GM12891 (cell line): ENCODE data around the gene SIX4.
A peak's percentile ranks its signal among the peaks of the same experiment; 100 is the strongest.
"Not testable (repeated sequence)": the region's sequence is repeated elsewhere in the genome, so short reads cannot be mapped to it uniquely, and the experiment has no call there.

Source experiments
- DNase-seq: peaks from one replicate; pipeline ENCODE4 v3.0.0; 2011; ENCODE audit warnings: low spot score; ENCODE audit not compliant: insufficient read length
- FAIRE-seq: peaks from 2 replicates; lab custom pipeline; 2011; peaks lifted over from hg19 to GRCh38; lab: Jason Lieb, UNC
- PAX5 ChIP-seq: IDR thresholded peaks from 2 replicates; pipeline ENCODE4 v1.6.1; 2011; ENCODE audit warnings: low read length, moderate library complexity, mild to moderate bottlenecking; ENCODE audit not compliant: insufficient read depth, severe bottlenecking
- POLR2A ChIP-seq: IDR thresholded peaks from 2 replicates; pipeline ENCODE4 v1.6.1; 2011; ENCODE audit warnings: low read depth, low read length, control low read depth
- POLR2AphosphoS5 ChIP-seq: IDR thresholded peaks from 2 replicates; pipeline ENCODE4 v1.6.1; 2011; ENCODE audit warnings: low read depth, low read length, control low read depth
- POU2F2 ChIP-seq: IDR thresholded peaks from 2 replicates; pipeline ENCODE4 v1.6.1; 2011; ENCODE audit warnings: low read depth, mild to moderate bottlenecking, control low read depth, low read length, moderate library complexity
- SPI1 ChIP-seq: IDR thresholded peaks from 2 replicates; pipeline ENCODE4 v1.6.1; 2011; ENCODE audit warnings: low read depth, low read length, control low read depth
- TAF1 ChIP-seq: IDR thresholded peaks from 2 replicates; pipeline ENCODE4 v1.6.1; 2011; ENCODE audit warnings: low read depth, low read length, control low read depth

Gene SIX4

GRCh38 chr14:60753264-60754119 lies 29.3 kb upstream of the SIX4 start:
- FAIRE-seq (peak; percentile 95), DNase-seq (peak; percentile 43)
- TF ChIP-seq TAF1 (no peak), SPI1 (peak; percentile 73)

- DNase-seq (no peak), FAIRE-seq (no peak)
- no peak for TF ChIP-seq TAF1
- no peak for TF ChIP-seq POU2F2
- TF ChIP-seq POLR2A = no peak
- TF ChIP-seq POLR2AphosphoS5 = no peak
- no peak for TF ChIP-seq PAX5
- no peak for TF ChIP-seq SPI1
These were observed 20.4 kb upstream of the SIX4 start for GRCh38 chr14:60744566-60744965.

- no peak for FAIRE-seq
- DNase-seq = no peak
- TF ChIP-seq POLR2AphosphoS5 = no peak
- no peak for TF ChIP-seq POLR2A
- no peak for TF ChIP-seq SPI1
- no peak for TF ChIP-seq POU2F2
These were observed 14.8 kb upstream of the SIX4 start for GRCh38 chr14:60738843-60739508.

- no peak for TF ChIP-seq POLR2AphosphoS5
- no peak for TF ChIP-seq TAF1
- no peak for TF ChIP-seq POLR2A
- no peak for TF ChIP-seq POU2F2
- TF ChIP-seq PAX5 = no peak
- no peak for TF ChIP-seq SPI1
- DNase-seq (no peak), FAIRE-seq (no peak)
These were observed 12.3 kb upstream of the SIX4 start for GRCh38 chr14:60736494-60736893.

DNA sequence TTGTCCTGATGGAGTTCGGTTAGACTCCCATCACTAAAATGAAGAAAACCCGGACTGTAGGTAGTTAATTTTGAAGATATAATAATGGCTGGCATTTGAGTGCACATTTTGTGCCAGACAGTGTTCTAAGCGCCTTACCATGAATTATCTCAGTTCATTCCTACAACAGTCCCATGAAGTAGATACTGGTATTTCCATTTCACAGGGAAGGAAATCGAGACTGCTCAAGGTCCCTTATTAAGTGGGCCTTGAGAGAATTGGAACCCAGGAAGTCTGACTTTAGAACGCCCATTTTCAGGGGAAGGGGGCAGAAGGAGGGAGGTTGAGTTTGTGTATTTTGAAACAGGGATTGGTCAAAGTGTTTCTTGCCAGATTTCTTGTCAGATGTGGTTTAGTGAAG lies 11.3 kb upstream of the SIX4 start:
- no peak for DNase-seq
- TF ChIP-seq POLR2AphosphoS5 (no peak), POU2F2 (no peak), TAF1 (no peak), POLR2A (no peak), PAX5 (no peak)
- no peak for FAIRE-seq

DNA sequence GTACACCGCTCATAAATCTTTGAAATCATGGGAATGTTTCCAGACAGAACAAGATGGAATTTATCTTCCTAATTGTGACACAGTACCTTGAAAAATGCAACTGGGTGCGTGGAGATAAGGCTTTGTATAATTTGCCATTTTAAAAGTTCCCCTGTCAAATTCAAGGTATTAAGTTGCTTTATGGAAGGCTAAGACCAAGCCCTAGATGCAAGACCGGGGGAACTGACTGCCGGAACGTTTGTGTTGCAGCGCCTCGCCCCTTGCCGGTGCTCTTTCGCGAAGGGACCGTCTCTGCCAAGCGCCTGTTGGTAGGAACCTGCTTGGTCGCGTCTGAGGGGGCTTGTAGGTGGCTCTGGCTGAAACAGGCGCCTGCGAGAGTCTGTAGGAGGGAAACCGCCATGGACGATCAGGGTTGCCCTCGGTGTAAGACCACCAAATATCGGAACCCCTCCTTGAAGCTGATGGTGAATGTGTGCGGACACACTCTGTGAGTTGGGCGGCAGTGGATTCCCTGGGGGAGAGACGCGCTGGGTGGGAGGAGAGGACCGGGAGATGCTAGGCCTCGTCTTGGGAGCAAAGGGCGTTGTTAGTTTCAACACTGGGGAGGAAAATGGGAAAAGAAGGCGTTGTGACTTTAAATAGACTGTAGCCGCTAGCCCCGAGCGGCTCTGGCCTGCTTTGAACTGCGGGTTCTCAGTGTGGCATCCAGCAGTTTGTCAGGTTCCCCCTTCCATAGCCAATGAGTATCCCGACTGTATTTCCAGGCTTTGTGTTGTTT lies 10.5 kb upstream of the SIX4 start, which contains the start of gene MNAT1:
Gene MNAT1 (plus strand): TSS at position 297 of the 778 bp plus-strand sequence. CDS start 102 bp downstream, at position 399.
- DNase-seq = no peak
- peak; percentile 86 for TF ChIP-seq POLR2AphosphoS5
- TF ChIP-seq SPI1 = 0 out of 2 replicates have a peak, but pooled peaks have one; percentile 13
- TF ChIP-seq POLR2A = peak; percentile 88
- peak; percentile 87; the same call in 1 of the 2 replicates for TF ChIP-seq POU2F2
- peak; percentile 99 for TF ChIP-seq TAF1
- no peak for TF ChIP-seq PAX5
- FAIRE-seq = peak; percentile 59

GRCh38 chr14:60732840-60733483 lies 8.8 kb upstream of the SIX4 start:
- TF ChIP-seq PAX5 = no peak
- TF ChIP-seq POLR2A = no peak
- TF ChIP-seq SPI1 = no peak
- no peak for TF ChIP-seq POLR2AphosphoS5
- DNase-seq = no peak
- FAIRE-seq = no peak

- FAIRE-seq = not testable (repeated sequence)
These were observed 7.1 kb upstream of the SIX4 start for GRCh38 chr14:60731291-60731690.

GRCh38 chr14:60723116-60723906 lies 840 bp downstream of the SIX4 start:
- peak; percentile 74 for FAIRE-seq

More at GRCh38 chr14:60731291-60731690, 7.1 kb upstream of the SIX4 start:
- not testable (repeated sequence) for DNase-seq

More at GRCh38 chr14:60723116-60723906, 840 bp downstream of the SIX4 start:
- TF ChIP-seq SPI1 = no peak
- TF ChIP-seq PAX5 = no peak
- TF ChIP-seq POLR2AphosphoS5 = no peak
- TF ChIP-seq TAF1 = no peak
- TF ChIP-seq POLR2A = no peak
- DNase-seq = peak; percentile 46
